Loucy (cell line): ENCODE results near the gene ATP8A1.

Experiments
- EZH2phosphoT487 ChIP-seq: fragments of 200-600 bp; IDR thresholded peaks from 2 replicates; pipeline ENCODE4 v1.6.1; 2018; ENCODE audit warnings: antibody characterized with exemption, mild to moderate bottlenecking, moderate library complexity, borderline replicate concordance
- TF ChIP-seq, protein P1 (sequence below): fragments of 200-600 bp; sonication (generic); conservative IDR thresholded peaks from 2 replicates; pipeline ENCODE4 v1.5.1; 2014; ENCODE audit warnings: mild to moderate bottlenecking, antibody characterized with exemption, low read length

DNA sequence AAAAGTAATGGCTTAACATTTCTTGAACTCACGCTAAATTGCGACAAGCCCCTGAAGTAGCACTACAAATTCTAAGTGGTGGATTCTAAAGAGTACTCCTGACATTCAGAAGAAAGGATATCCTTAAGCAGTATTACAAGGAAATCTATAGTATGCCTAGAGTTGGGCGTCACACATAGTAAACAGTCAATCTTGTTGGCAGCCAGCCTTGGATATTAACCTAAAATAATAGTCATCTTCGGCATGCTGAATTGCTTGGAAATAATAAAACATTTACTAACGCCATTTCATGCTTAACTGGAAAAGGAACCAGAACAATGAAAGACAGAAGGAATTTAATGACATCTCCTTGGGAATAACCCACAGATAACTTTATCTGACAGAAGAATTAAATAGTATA, 18.6 kb downstream of the ATP8A1 start:
- TF ChIP-seq, protein P1, sequence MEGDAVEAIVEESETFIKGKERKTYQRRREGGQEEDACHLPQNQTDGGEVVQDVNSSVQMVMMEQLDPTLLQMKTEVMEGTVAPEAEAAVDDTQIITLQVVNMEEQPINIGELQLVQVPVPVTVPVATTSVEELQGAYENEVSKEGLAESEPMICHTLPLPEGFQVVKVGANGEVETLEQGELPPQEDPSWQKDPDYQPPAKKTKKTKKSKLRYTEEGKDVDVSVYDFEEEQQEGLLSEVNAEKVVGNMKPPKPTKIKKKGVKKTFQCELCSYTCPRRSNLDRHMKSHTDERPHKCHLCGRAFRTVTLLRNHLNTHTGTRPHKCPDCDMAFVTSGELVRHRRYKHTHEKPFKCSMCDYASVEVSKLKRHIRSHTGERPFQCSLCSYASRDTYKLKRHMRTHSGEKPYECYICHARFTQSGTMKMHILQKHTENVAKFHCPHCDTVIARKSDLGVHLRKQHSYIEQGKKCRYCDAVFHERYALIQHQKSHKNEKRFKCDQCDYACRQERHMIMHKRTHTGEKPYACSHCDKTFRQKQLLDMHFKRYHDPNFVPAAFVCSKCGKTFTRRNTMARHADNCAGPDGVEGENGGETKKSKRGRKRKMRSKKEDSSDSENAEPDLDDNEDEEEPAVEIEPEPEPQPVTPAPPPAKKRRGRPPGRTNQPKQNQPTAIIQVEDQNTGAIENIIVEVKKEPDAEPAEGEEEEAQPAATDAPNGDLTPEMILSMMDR = no peak
- TF ChIP-seq EZH2phosphoT487 = no peak
